SK-MEL-5 (cell line): ENCODE results near the gene FBXO36. TPM values are rescaled to one million over a fixed set of nuclear protein-coding genes. Genes with fewer than 3 reads are reported as not detected.
"Not testable (repeated sequence)": the region's sequence is repeated elsewhere in the genome, so short reads cannot be mapped to it uniquely, and the experiment has no call there.

Experiments used
- DNase-seq: peaks from one replicate; pipeline ENCODE4 v3.0.0-alpha.2; 2016; ENCODE audit warnings: low read depth, low spot score
- in situ Hi-C: cut with HindIII; loops from 2 replicates; pipeline ENCODE4 v1.10.0; 2016; ENCODE audit warnings: low sequenced_read_pairs, high pct_unique_total_duplicates, low pct_unique_long_range_greater_than_20kb
- polyA plus RNA-seq, 2 experiments: library from polyadenylated mRNA; depleted of rRNA; stranded (reverse); fragments of >200 nt; gene quantifications; 2 replicates each; pipeline ENCODE4 v1.2.3, GENCODE V29; 2015
- total RNA-seq: library from RNA; depleted of rRNA; stranded (reverse); fragments of >200 nt; shearing (Covaris generic); gene quantifications from 2 replicates; pipeline ENCODE4 v1.2.3, GENCODE V29; 2014; rRNA removed

The FBXO36 gene
- 0.45 and 0.67 TPM in 2 replicates for total RNA-seq
- polyA plus RNA-seq (2015; cell fraction: cytosol; rRNA removed): 0.41 and 0.60 TPM in 2 replicates
- 0.19 and 0.65 TPM in 2 replicates for polyA plus RNA-seq (2015; cell fraction: nucleus; rRNA removed)

- in situ Hi-C loops: no loop called here
- DNase-seq: peak; percentile 83
Observed at GRCh38 chr2:229922449-229923386, at the start of gene FBXO36. TSS of gene FBXO36 (plus strand) at chr2:229922503. CDS start at chr2:229922514, 11 bp downstream.

- in situ Hi-C loops: no loop called here
- no peak for DNase-seq
Observed at GRCh38 chr2:229873123-229873581, 49.2 kb upstream of the FBXO36 start.

GRCh38 chr2:229874647-229875046 lies 47.7 kb upstream of the FBXO36 start:
- in situ Hi-C loops: no loop called here
- no peak for DNase-seq

GRCh38 chr2:229875549-229875948 lies 46.8 kb upstream of the FBXO36 start:
- in situ Hi-C loops: no loop called here
- DNase-seq: peak; percentile 21

GRCh38 chr2:229879191-229879950 lies 42.9 kb upstream of the FBXO36 start:
- in situ Hi-C loops: no loop called here
- no peak for DNase-seq

GRCh38 chr2:229880892-229881586 lies 41.3 kb upstream of the FBXO36 start:
- in situ Hi-C loops: no loop called here

GRCh38 chr2:229882583-229882982 lies 39.7 kb upstream of the FBXO36 start:
- in situ Hi-C loops: no loop called here
- no peak for DNase-seq

More at GRCh38 chr2:229880892-229881586, 41.3 kb upstream of the FBXO36 start:
- no peak for DNase-seq

- no peak for DNase-seq
- in situ Hi-C loops: no loop called here
Observed at GRCh38 chr2:229884775-229885699, 37.3 kb upstream of the FBXO36 start.

- no peak for DNase-seq
- in situ Hi-C loops: no loop called here
Observed at GRCh38 chr2:229887441-229887840, 34.9 kb upstream of the FBXO36 start.

GRCh38 chr2:229888031-229888430 lies 34.3 kb upstream of the FBXO36 start:
- in situ Hi-C loops: no loop called here
- DNase-seq: no peak

GRCh38 chr2:229889023-229889422 lies 33.3 kb upstream of the FBXO36 start:
- in situ Hi-C loops: no loop called here
- DNase-seq: no peak

- DNase-seq: no peak
- in situ Hi-C loops: no loop called here
Observed at GRCh38 chr2:229896857-229897256, 25.4 kb upstream of the FBXO36 start.

- in situ Hi-C loops: no loop called here
- DNase-seq: no peak
Observed at GRCh38 chr2:229899604-229900003, 22.7 kb upstream of the FBXO36 start.

- in situ Hi-C loops: no loop called here
- no peak for DNase-seq
Observed at GRCh38 chr2:229900012-229900411, 22.3 kb upstream of the FBXO36 start.

- in situ Hi-C loops, DNase-seq: not testable (repeated sequence)
Observed at GRCh38 chr2:229900514-229900913, 21.8 kb upstream of the FBXO36 start.

- in situ Hi-C loops: no loop called here
- DNase-seq: no peak
Observed at GRCh38 chr2:229901819-229902218, 20.5 kb upstream of the FBXO36 start.

GRCh38 chr2:229903037-229903436 lies 19.3 kb upstream of the FBXO36 start:
- DNase-seq: no peak
- in situ Hi-C loops: no loop called here
